Liver (tissue), 9 donors: ENCODE data around the gene PAX7. TPM values are rescaled to one million over a fixed set of nuclear protein-coding genes. Genes with fewer than 3 reads are reported as not detected.

Source experiments
- DNase-seq: peaks from one replicate; pipeline ENCODE4 v3.0.0-alpha.2; 2017; ENCODE audit warnings: low spot score
- H3K27ac ChIP-seq, 2 donors: one replicate each; pipeline ENCODE4 v1.7.0; 2013; ENCODE audit warnings: inconsistent platforms in 2 of 2, low read length in 2 of 2, control low read depth in 1 of 2, low read depth in 1 of 2, mild to moderate bottlenecking in 1 of 2
- H3K27me3 ChIP-seq, 4 donors: one replicate each; pipeline versions ENCODE4 v1.6.1 to v1.7.0; 2013; ENCODE audit warnings: low read length in 3 of 4, inconsistent platforms in 1 of 4, mild to moderate bottlenecking in 1 of 4, moderate library complexity in 1 of 4; ENCODE audit not compliant: control insufficient read depth in 4 of 4, insufficient read depth in 4 of 4
- H3K36me3 ChIP-seq, 4 donors: one replicate each; pipeline versions ENCODE4 v1.6.1 to v1.7.0; 2013; ENCODE audit warnings: low read length in 3 of 4, mild to moderate bottlenecking in 3 of 4, low read depth in 1 of 4, moderate library complexity in 1 of 4; ENCODE audit not compliant: control insufficient read depth in 4 of 4, insufficient read depth in 3 of 4
- H3K4me1 ChIP-seq, 4 donors: one replicate each; pipeline versions ENCODE4 v1.6.1 to v1.7.0; 2013; ENCODE audit warnings: low read length in 3 of 4, mild to moderate bottlenecking in 3 of 4, moderate library complexity in 1 of 4; ENCODE audit not compliant: control insufficient read depth in 4 of 4, insufficient read depth in 4 of 4
- H3K4me3 ChIP-seq, 3 donors: one replicate each; pipeline versions ENCODE4 v1.6.1 to v1.7.0; 2013; ENCODE audit warnings: low read length in 3 of 3, control low read depth in 1 of 3, low read depth in 1 of 3, mild to moderate bottlenecking in 1 of 3
- H3K9ac ChIP-seq, 2 donors: one replicate each; pipeline ENCODE4 v1.7.0; 2013; ENCODE audit warnings: low read length in 2 of 2, mild to moderate bottlenecking in 2 of 2, moderate library complexity in 2 of 2, control low read depth in 1 of 2, low read depth in 1 of 2
- H3K9me3 ChIP-seq, 4 donors: one replicate each; pipeline versions ENCODE4 v1.6.1 to v1.7.0; 2013; ENCODE audit warnings: low read length in 3 of 4; ENCODE audit not compliant: control insufficient read depth in 4 of 4
- ATF3 ChIP-seq: IDR thresholded peaks from 2 replicates; pipeline ENCODE4 v1.6.1; 2016; ENCODE audit warnings: antibody characterized with exemption
- EGR1 ChIP-seq, 2 donors: IDR thresholded peaks; 2 replicates each; pipeline ENCODE4 v1.6.1; 2016 to 2018; ENCODE audit warnings: antibody characterized with exemption in 2 of 2, low read depth in 2 of 2
- FOXA1 ChIP-seq: IDR thresholded peaks from 2 replicates; pipeline ENCODE4 v1.6.1; 2016; ENCODE audit warnings: antibody characterized with exemption
- FOXA2 ChIP-seq: IDR thresholded peaks from 2 replicates; pipeline ENCODE4 v1.6.1; 2016; ENCODE audit warnings: antibody characterized with exemption
- GABPA ChIP-seq, 2 donors: IDR thresholded peaks in 1 of 2; conservative IDR thresholded peaks in 1 of 2; 2 replicates each; pipeline ENCODE4 v1.6.1; 2016; ENCODE audit warnings: antibody characterized with exemption in 2 of 2, mild to moderate bottlenecking in 1 of 2, moderate library complexity in 1 of 2
- HNF4G ChIP-seq: IDR thresholded peaks from 2 replicates; pipeline ENCODE4 v1.6.1; 2016; ENCODE audit warnings: antibody characterized with exemption
- JUND ChIP-seq, 2 donors: IDR thresholded peaks; 2 replicates each; pipeline ENCODE4 v1.6.1; 2016; ENCODE audit warnings: antibody characterized with exemption in 2 of 2
- RAD21 ChIP-seq, 2 donors: IDR thresholded peaks; 2 replicates each; pipeline ENCODE4 v1.6.1; 2016; ENCODE audit warnings: antibody characterized with exemption in 2 of 2, mild to moderate bottlenecking in 2 of 2
- RXRA ChIP-seq, 2 donors: IDR thresholded peaks; 2 replicates each; pipeline ENCODE4 v1.6.1; 2017 to 2018; ENCODE audit warnings: antibody characterized with exemption in 2 of 2, mild to moderate bottlenecking in 1 of 2
- SP1 ChIP-seq: IDR thresholded peaks from 2 replicates; pipeline ENCODE4 v1.6.1; 2018; ENCODE audit warnings: antibody characterized with exemption, mild to moderate bottlenecking
- TAF1 ChIP-seq: conservative IDR thresholded peaks from 2 replicates; pipeline ENCODE4 v1.6.1; 2016; ENCODE audit warnings: antibody characterized with exemption, mild to moderate bottlenecking
- WGBS: extraction: QIAGEN DNeasy Blood & Tissue Kit; methylation state at CpG from one replicate; pipeline ENCODE4 v1.1.7; 2013; 5-methylcytosine and 5-hydroxymethylcytosine counted together
- polyA plus RNA-seq, 2 donors: library from polyadenylated mRNA; stranded (reverse) in 1 of 2; unstranded in 1 of 2; fragments of 200-250 nt in 1 of 2; fragments of >200 nt in 1 of 2; fragmentation: Nextera tagmentation in 1 of 2; extraction: Ambion mirVana in 1 of 2; gene quantifications; one replicate each; pipeline versions ENCODE4 v1.2.1 to v1.2.3, GENCODE V29; 2013 to 2015
- total RNA-seq, 2 donors: library from RNA; depleted of rRNA; stranded (reverse); fragments of >200 nt; gene quantifications; one replicate each; pipeline ENCODE4 v1.2.3, GENCODE V29; 2014
- TF ChIP-seq, protein P1 (sequence below): IDR thresholded peaks from 2 replicates; pipeline ENCODE4 v1.6.1; 2016; ENCODE audit warnings: antibody characterized with exemption
- TF ChIP-seq, protein P2 (sequence below): fragments of 150-350 bp; IDR thresholded peaks from 2 replicates; pipeline ENCODE4 v1.5.1; 2017; ENCODE audit warnings: improper control_type of control experiment, low read depth, low read length; ENCODE audit not compliant: missing input control
- TF ChIP-seq, protein P3 (sequence below): IDR thresholded peaks from 2 replicates; pipeline ENCODE4 v1.6.1; 2016; ENCODE audit warnings: antibody characterized with exemption
- donor health status: healthy.
- donor health status: healthy.
- donor health status: healthy.
- donor health status: healthy.
- donor health status: healthy.

The PAX7 gene
- total and polyA plus RNA-seq, 4 donors, result not detected

- Histone ChIP-seq H3K9me3 (no peaks in the 10 kb centered on the region), H3K27me3 (no peaks in the 10 kb centered on the region), H3K9ac (no peak overlapping the region), H3K27ac (no peak overlapping the region), H3K36me3 (no peaks in the 10 kb centered on the region), H3K4me3 (no peak overlapping the region), H3K4me1 (no peaks in the 10 kb centered on the region)
- no peak for TF ChIP-seq RXRA (IDR thresholded peaks at IDR 0.05)
- no peak for TF ChIP-seq EGR1 (IDR thresholded peaks at IDR 0.05; ENCODE audit: low read depth in 2 of 2)
- no peak for TF ChIP-seq HNF4G
- TF ChIP-seq RAD21 (IDR thresholded peaks at IDR 0.05), result no peak
- no peak for TF ChIP-seq FOXA1
- TF ChIP-seq, protein P1, sequence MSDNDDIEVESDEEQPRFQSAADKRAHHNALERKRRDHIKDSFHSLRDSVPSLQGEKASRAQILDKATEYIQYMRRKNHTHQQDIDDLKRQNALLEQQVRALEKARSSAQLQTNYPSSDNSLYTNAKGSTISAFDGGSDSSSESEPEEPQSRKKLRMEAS, result no peak
- no peak for TF ChIP-seq GABPA (IDR thresholded peaks at IDR 0.05 in 1 of 2, conservative IDR thresholded peaks at IDR 0.05 in 1 of 2)
- no peak for TF ChIP-seq JUND (IDR thresholded peaks at IDR 0.05)
- WGBS, result 52% methylated on average over 7 of the region's 7 CpGs
- no peak for DNase-seq
Measured at GRCh38 chr1:18734461-18735223, 104.0 kb downstream of the PAX7 start.

DNA sequence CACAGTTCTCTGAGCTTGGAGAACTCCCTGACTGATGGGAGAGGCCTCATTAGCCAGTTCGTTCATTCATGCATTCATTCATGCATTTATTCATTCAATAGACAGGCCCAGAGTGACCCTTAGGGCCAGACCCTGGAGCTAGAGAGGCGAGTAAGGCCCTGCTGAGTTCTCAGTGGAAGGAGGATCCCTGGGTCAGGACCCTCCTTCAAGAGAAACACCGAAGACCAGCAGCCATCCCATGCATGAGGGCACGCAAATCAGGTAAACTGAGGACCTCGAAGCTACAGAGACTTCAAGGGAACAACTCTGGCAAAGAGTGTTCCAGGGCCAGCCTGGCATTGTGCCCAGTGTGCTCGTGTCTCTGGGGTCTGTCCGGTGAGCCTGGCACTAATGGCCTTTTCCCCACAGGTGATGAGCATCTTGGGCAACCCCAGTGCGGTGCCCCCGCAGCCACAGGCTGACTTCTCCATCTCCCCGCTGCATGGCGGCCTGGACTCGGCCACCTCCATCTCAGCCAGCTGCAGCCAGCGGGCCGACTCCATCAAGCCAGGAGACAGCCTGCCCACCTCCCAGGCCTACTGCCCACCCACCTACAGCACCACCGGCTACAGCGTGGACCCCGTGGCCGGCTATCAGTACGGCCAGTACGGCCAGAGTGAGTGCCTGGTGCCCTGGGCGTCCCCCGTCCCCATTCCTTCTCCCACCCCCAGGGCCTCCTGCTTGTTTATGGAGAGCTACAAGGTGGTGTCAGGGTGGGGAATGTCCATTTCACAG is 104.8 kb downstream of the PAX7 start:
- H3K4me1 ChIP-seq, result no peaks in the 10 kb centered on the region
- no peak overlapping the region for H3K4me3 ChIP-seq
- TF ChIP-seq SP1, result no peak
- TF ChIP-seq ATF3, result no peak
- no peak for TF ChIP-seq GABPA (IDR thresholded peaks at IDR 0.05 in 1 of 2, conservative IDR thresholded peaks at IDR 0.05 in 1 of 2)
- TF ChIP-seq, protein P1, result no peak
- H3K9me3 ChIP-seq, result no peaks in the 10 kb centered on the region
- no peak overlapping the region for H3K27ac ChIP-seq
- no peaks in the 10 kb centered on the region for H3K36me3 ChIP-seq
- no peak overlapping the region for H3K9ac ChIP-seq
- WGBS, result 87% methylated on average over 22 of the region's 22 CpGs
- DNase-seq, result no peak
- H3K27me3 ChIP-seq, result peaks cover 0 to 4% (median 0%) of the 10 kb centered on the region in 4 donors

DNA sequence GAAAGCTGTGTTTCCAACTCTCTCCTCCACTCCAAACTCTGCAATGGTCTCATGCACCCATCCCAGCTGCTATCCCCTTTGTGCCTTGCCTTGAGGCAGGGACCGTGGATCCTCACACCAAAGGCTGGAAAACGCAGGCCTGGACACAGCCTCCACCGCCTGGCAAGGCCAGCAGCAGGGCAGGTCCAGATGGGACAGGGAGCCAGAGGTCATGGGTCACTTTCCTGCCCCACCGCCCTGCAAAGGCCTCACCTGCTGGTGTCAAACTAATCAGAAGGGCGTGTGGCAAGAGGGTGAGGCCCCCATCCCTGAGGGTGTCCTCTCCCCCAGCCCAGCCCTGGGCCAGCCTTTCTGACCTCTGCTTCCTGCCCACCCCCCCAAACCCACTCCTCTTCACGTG is 106.3 kb downstream of the PAX7 start:
- Histone ChIP-seq H3K36me3 (no peaks in the 10 kb centered on the region), H3K27me3 (peaks cover 0 to 7% (median 0%) of the 10 kb centered on the region in 4 donors), H3K4me1 (no peaks in the 10 kb centered on the region), H3K4me3 (no peak overlapping the region), H3K9ac (no peak overlapping the region), H3K9me3 (no peaks in the 10 kb centered on the region), H3K27ac (no peak overlapping the region)
- DNase-seq, result no peak
- TF ChIP-seq, protein P2, sequence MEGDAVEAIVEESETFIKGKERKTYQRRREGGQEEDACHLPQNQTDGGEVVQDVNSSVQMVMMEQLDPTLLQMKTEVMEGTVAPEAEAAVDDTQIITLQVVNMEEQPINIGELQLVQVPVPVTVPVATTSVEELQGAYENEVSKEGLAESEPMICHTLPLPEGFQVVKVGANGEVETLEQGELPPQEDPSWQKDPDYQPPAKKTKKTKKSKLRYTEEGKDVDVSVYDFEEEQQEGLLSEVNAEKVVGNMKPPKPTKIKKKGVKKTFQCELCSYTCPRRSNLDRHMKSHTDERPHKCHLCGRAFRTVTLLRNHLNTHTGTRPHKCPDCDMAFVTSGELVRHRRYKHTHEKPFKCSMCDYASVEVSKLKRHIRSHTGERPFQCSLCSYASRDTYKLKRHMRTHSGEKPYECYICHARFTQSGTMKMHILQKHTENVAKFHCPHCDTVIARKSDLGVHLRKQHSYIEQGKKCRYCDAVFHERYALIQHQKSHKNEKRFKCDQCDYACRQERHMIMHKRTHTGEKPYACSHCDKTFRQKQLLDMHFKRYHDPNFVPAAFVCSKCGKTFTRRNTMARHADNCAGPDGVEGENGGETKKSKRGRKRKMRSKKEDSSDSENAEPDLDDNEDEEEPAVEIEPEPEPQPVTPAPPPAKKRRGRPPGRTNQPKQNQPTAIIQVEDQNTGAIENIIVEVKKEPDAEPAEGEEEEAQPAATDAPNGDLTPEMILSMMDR, result no peak
- TF ChIP-seq SP1 (no peak), FOXA2 (no peak), RAD21 (IDR thresholded peaks at IDR 0.05) (no peak), JUND (IDR thresholded peaks at IDR 0.05) (no peak), EGR1 (IDR thresholded peaks at IDR 0.05; ENCODE audit: low read depth in 2 of 2) (no peak), TAF1 (no peak)
- TF ChIP-seq, protein P3, sequence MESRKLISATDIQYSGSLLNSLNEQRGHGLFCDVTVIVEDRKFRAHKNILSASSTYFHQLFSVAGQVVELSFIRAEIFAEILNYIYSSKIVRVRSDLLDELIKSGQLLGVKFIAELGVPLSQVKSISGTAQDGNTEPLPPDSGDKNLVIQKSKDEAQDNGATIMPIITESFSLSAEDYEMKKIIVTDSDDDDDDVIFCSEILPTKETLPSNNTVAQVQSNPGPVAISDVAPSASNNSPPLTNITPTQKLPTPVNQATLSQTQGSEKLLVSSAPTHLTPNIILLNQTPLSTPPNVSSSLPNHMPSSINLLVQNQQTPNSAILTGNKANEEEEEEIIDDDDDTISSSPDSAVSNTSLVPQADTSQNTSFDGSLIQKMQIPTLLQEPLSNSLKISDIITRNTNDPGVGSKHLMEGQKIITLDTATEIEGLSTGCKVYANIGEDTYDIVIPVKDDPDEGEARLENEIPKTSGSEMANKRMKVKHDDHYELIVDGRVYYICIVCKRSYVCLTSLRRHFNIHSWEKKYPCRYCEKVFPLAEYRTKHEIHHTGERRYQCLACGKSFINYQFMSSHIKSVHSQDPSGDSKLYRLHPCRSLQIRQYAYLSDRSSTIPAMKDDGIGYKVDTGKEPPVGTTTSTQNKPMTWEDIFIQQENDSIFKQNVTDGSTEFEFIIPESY, result no peak
- WGBS, result 73% methylated on average over 6 of the region's 6 CpGs
